Stimulated activated CD4-positive, alpha-beta T cell treated with anti-CD3 and anti-CD28 coated beads, Interleukin-4, amount 100 ng/mL, for 1 hour (primary cell): Measurements from ENCODE around the gene IFI27L2.

ENCODE experiments used
- DNase-seq: peaks from one replicate; pipeline ENCODE4 v3.0.0-alpha.2; 2020

Gene IFI27L2

GRCh38 chr14:94121485-94121884 is 7.9 kb downstream of the IFI27L2 start:
- DNase-seq, result no peak

- DNase-seq, result no peak
Observed at GRCh38 chr14:94120667-94121340, 8.6 kb downstream of the IFI27L2 start.

- no peak for DNase-seq
Observed at GRCh38 chr14:94119071-94119470, 10.3 kb downstream of the IFI27L2 start.

- DNase-seq, result no peak
Observed at GRCh38 chr14:94117856-94118255, 11.5 kb downstream of the IFI27L2 start.

GRCh38 chr14:94116701-94117100 is 12.7 kb downstream of the IFI27L2 start:
- DNase-seq, result no peak

- no peak for DNase-seq
Observed at GRCh38 chr14:94115631-94116030, 13.8 kb downstream of the IFI27L2 start.

- no peak for DNase-seq
Observed at GRCh38 chr14:94115058-94115591, 14.3 kb downstream of the IFI27L2 start.

- DNase-seq, result no peak
Observed at GRCh38 chr14:94114589-94115057, 14.8 kb downstream of the IFI27L2 start.

- no peak for DNase-seq
Observed at GRCh38 chr14:94113908-94114588, 15.4 kb downstream of the IFI27L2 start.

GRCh38 chr14:94113490-94113889 is 15.9 kb downstream of the IFI27L2 start:
- no peak for DNase-seq

GRCh38 chr14:94113073-94113472 is 16.3 kb downstream of the IFI27L2 start:
- DNase-seq, result no peak

- DNase-seq, result no peak
Observed at GRCh38 chr14:94112513-94113063, 16.8 kb downstream of the IFI27L2 start.

- no peak for DNase-seq
Observed at GRCh38 chr14:94111276-94112095, 17.9 kb downstream of the IFI27L2 start.

GRCh38 chr14:94110552-94111181 is 18.7 kb downstream of the IFI27L2 start, which contains the start of gene IFI27:
TSS of gene IFI27 (plus strand) at chr14:94110736.
- DNase-seq, result no peak

- no peak for DNase-seq
Observed at GRCh38 chr14:94109915-94110250, 19.5 kb downstream of the IFI27L2 start.

GRCh38 chr14:94104731-94105130 is 24.7 kb downstream of the IFI27L2 start:
- DNase-seq, result no peak

GRCh38 chr14:94103554-94104150 is 25.8 kb downstream of the IFI27L2 start:
- no peak for DNase-seq

GRCh38 chr14:94102768-94103482 is 26.5 kb downstream of the IFI27L2 start:
- no peak for DNase-seq

- DNase-seq, result no peak
Observed at GRCh38 chr14:94101748-94102147, 27.7 kb downstream of the IFI27L2 start.

GRCh38 chr14:94100847-94101246 is 28.6 kb downstream of the IFI27L2 start:
- DNase-seq, result no peak

GRCh38 chr14:94099006-94099405 is 30.4 kb downstream of the IFI27L2 start:
- no peak for DNase-seq
